Mammary epithelial cell (primary cell): ENCODE measurements around the gene EXOC6B.

ENCODE experiments used
- EZH2 ChIP-seq: IDR thresholded peaks from 2 replicates; pipeline ENCODE4 v1.6.1; 2012; ENCODE audit warnings: low read length, inconsistent platforms, borderline replicate concordance
- TF ChIP-seq, protein P1 (sequence below), 2 donors: IDR thresholded peaks in 1 of 2; conservative IDR thresholded peaks in 1 of 2; 2 replicates each; pipeline ENCODE4 v1.5.1; 2011 to 2012; ENCODE audit warnings: inconsistent platforms in 2 of 2, low read length in 2 of 2, mild to moderate bottlenecking in 2 of 2, control low read depth in 1 of 2, low read depth in 1 of 2; ENCODE audit not compliant: insufficient read depth in 1 of 2; ENCODE audit errors: extremely low read depth in 1 of 2

DNA sequence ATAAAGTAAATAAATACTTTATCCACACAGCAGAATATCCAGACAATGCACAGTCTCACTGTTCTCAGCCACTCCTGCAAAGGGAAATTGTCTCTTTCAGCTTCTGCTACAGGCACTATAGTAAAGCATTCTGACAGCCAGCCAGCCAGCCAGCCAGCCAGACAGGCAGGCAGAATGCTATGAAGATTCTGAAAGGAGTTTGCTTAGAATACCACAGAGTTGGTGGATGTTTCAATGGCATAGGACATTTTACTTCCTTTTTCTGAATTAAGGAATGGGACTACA, 562.1 kb downstream of the EXOC6B start:
- TF ChIP-seq, protein P1, sequence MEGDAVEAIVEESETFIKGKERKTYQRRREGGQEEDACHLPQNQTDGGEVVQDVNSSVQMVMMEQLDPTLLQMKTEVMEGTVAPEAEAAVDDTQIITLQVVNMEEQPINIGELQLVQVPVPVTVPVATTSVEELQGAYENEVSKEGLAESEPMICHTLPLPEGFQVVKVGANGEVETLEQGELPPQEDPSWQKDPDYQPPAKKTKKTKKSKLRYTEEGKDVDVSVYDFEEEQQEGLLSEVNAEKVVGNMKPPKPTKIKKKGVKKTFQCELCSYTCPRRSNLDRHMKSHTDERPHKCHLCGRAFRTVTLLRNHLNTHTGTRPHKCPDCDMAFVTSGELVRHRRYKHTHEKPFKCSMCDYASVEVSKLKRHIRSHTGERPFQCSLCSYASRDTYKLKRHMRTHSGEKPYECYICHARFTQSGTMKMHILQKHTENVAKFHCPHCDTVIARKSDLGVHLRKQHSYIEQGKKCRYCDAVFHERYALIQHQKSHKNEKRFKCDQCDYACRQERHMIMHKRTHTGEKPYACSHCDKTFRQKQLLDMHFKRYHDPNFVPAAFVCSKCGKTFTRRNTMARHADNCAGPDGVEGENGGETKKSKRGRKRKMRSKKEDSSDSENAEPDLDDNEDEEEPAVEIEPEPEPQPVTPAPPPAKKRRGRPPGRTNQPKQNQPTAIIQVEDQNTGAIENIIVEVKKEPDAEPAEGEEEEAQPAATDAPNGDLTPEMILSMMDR (conservative IDR thresholded peaks at IDR 0.05 in 1 of 2, IDR thresholded peaks at IDR 0.05 in 1 of 2; ENCODE audit: extremely low read depth in 1 of 2, insufficient read depth in 1 of 2, low read depth in 1 of 2, low read length in 2 of 2), result no peak
- no peak for TF ChIP-seq EZH2
